WTC11 (cell line): ENCODE measurements around the gene MOXD1. TPM values are rescaled to one million over a fixed set of nuclear protein-coding genes. Genes with fewer than 3 reads are reported as not detected.

Experiments used
- ATAC-seq: fragments of 200-7000 bp; cut with Tn5 transposase; 2 replicates; pipeline ENCODE4 v1.10.0; 2021; ENCODE audit warnings: mild to moderate bottlenecking, moderate library complexity
- CTCF ChIA-PET: fragments of 300-600 bp; sonication (Branson Sonifier 250); formaldehyde crosslinking; loops from one replicate; lab custom pipeline; 2021; ENCODE audit warnings: antibody characterized with exemption; lab: Charles Lee
- POLR2A ChIA-PET: fragments of 350-600 bp; sonication (Branson Sonifier 250); formaldehyde crosslinking; loops from one replicate; lab custom pipeline; 2021; ENCODE audit warnings: antibody characterized with exemption; lab: Charles Lee
- DNase-seq: peaks from one replicate; pipeline ENCODE4 v3.0.0; 2021; ENCODE audit warnings: low spot score
- H3K27ac Mint-ChIP-seq: 2 replicates; pipeline ENCODE4 v1.8.0; 2021; ENCODE audit warnings: mixed read lengths
- H3K27me3 Mint-ChIP-seq: 2 replicates; pipeline ENCODE4 v1.8.0; 2021; ENCODE audit warnings: low read depth, mild to moderate bottlenecking, moderate library complexity, mixed read lengths
- H3K36me3 Mint-ChIP-seq: 2 replicates; pipeline ENCODE4 v1.8.0; 2021; ENCODE audit warnings: mixed read lengths
- H3K4me1 Mint-ChIP-seq: 2 replicates; pipeline ENCODE4 v1.8.0; 2022; ENCODE audit warnings: mixed read lengths
- H3K4me3 Mint-ChIP-seq: 2 replicates; pipeline ENCODE4 v1.8.0; 2021; ENCODE audit warnings: mild to moderate bottlenecking, moderate library complexity, mixed read lengths
- H3K9me3 Mint-ChIP-seq: 2 replicates; pipeline ENCODE4 v1.8.0; 2021; ENCODE audit warnings: mixed read lengths
- EMX1 ChIP-seq: fragments of 250-450 bp; sonication (Bioruptor Pico); IDR thresholded peaks from 2 replicates; pipeline ENCODE4 v1.8.0; 2021; ENCODE audit warnings: mild to moderate bottlenecking
- GABPB1 ChIP-seq: sonication (generic); formaldehyde crosslinking; IDR thresholded peaks from 2 replicates; pipeline ENCODE4 v1.8.1; 2023; ENCODE audit warnings: mild to moderate bottlenecking, missing genetic modification reagents
- GRHL2 ChIP-seq: fragments of 250-450 bp; sonication (Bioruptor Pico); IDR thresholded peaks from 2 replicates; pipeline ENCODE4 v1.8.0; 2022; ENCODE audit warnings: mild to moderate bottlenecking, moderate library complexity; ENCODE audit not compliant: insufficient replicate concordance, severe bottlenecking
- HMGA2 ChIP-seq: fragments of 250-450 bp; sonication (Bioruptor Pico); IDR thresholded peaks from 2 replicates; pipeline ENCODE4 v1.4.0; 2021; ENCODE audit warnings: mild to moderate bottlenecking, moderate library complexity
- KAT7 ChIP-seq: sonication (generic); formaldehyde crosslinking; IDR thresholded peaks from 2 replicates; pipeline ENCODE4 v1.8.1; 2023; ENCODE audit warnings: missing genetic modification reagents, mild to moderate bottlenecking, borderline replicate concordance
- NR1H2 ChIP-seq: sonication (generic); formaldehyde crosslinking; IDR thresholded peaks from 2 replicates; pipeline ENCODE4 v1.9.0; 2021; ENCODE audit warnings: mild to moderate bottlenecking, moderate library complexity, missing genetic modification reagents
- PRRX2 ChIP-seq: fragments of 250-450 bp; sonication (Bioruptor Pico); IDR thresholded peaks from 2 replicates; pipeline ENCODE4 v1.8.0; 2021; ENCODE audit warnings: mild to moderate bottlenecking
- RELA ChIP-seq: sonication (generic); formaldehyde crosslinking; IDR thresholded peaks from 2 replicates; pipeline ENCODE4 v1.8.1; 2022; ENCODE audit warnings: missing genetic modification reagents, mild to moderate bottlenecking, borderline replicate concordance
- SOX15 ChIP-seq: fragments of 250-450 bp; sonication (Bioruptor Pico); IDR thresholded peaks from 2 replicates; pipeline ENCODE4 v1.9.0; 2021; ENCODE audit warnings: mild to moderate bottlenecking
- SP1 ChIP-seq: sonication (generic); formaldehyde crosslinking; conservative IDR thresholded peaks from 2 replicates; pipeline ENCODE4 v1.8.1; 2022; ENCODE audit warnings: missing genetic modification reagents
- TP53 ChIP-seq: sonication (generic); formaldehyde crosslinking; IDR thresholded peaks from 2 replicates; pipeline ENCODE4 v1.8.1; 2023; ENCODE audit warnings: mild to moderate bottlenecking, missing genetic modification reagents
- USF1 ChIP-seq: sonication (generic); formaldehyde crosslinking; IDR thresholded peaks from 2 replicates; pipeline ENCODE4 v1.8.0; 2022; ENCODE audit warnings: mild to moderate bottlenecking, missing genetic modification reagents
- USF2 ChIP-seq: sonication (generic); formaldehyde crosslinking; IDR thresholded peaks from 2 replicates; pipeline ENCODE4 v1.8.1; 2023; ENCODE audit warnings: mild to moderate bottlenecking, missing genetic modification reagents, moderate library complexity
- ZMAT4 ChIP-seq: fragments of 250-450 bp; sonication (Bioruptor Pico); IDR thresholded peaks from 2 replicates; pipeline ENCODE4 v1.9.0; 2021; ENCODE audit warnings: mild to moderate bottlenecking
- ZNF138 ChIP-seq: sonication (generic); formaldehyde crosslinking; conservative IDR thresholded peaks from 2 replicates; pipeline ENCODE4 v1.8.1; 2022; ENCODE audit warnings: mild to moderate bottlenecking, moderate library complexity, missing genetic modification reagents
- ZNF263 ChIP-seq: sonication (generic); formaldehyde crosslinking; IDR thresholded peaks from 2 replicates; pipeline ENCODE4 v1.8.1; 2022; ENCODE audit warnings: low read depth, mild to moderate bottlenecking, moderate library complexity, missing genetic modification reagents
- ZNF423 ChIP-seq: fragments of 250-450 bp; sonication (Bioruptor Pico); IDR thresholded peaks from 2 replicates; pipeline ENCODE4 v2.1.2; 2022; ENCODE audit warnings: mild to moderate bottlenecking, moderate library complexity
- ZNF671 ChIP-seq: fragments of 250-450 bp; sonication (Bioruptor Pico); IDR thresholded peaks from 2 replicates; pipeline ENCODE4 v1.8.0; 2021; ENCODE audit warnings: mild to moderate bottlenecking
- total RNA-seq: library from RNA; stranded (reverse); gene quantifications from 3 replicates; pipeline ENCODE4 v1.2.3, GENCODE V29; 2021
- TF ChIP-seq, protein P1 (sequence below): sonication (generic); formaldehyde crosslinking; IDR thresholded peaks from 2 replicates; pipeline ENCODE4 v1.8.1; 2022; ENCODE audit warnings: mild to moderate bottlenecking, moderate library complexity, missing genetic modification reagents
- TF ChIP-seq, protein P2 (sequence below): fragments of 250-450 bp; sonication (Bioruptor Pico); IDR thresholded peaks from 2 replicates; pipeline ENCODE4 v2.1.2; 2022; ENCODE audit warnings: mild to moderate bottlenecking, moderate library complexity
- TF ChIP-seq, protein P3 (sequence below): sonication (generic); formaldehyde crosslinking; IDR thresholded peaks from 2 replicates; pipeline ENCODE4 v1.8.0; 2023; ENCODE audit warnings: missing genetic modification reagents, mild to moderate bottlenecking, borderline replicate concordance
- TF ChIP-seq, protein P4 (sequence below): fragments of 250-450 bp; sonication (Bioruptor Pico); IDR thresholded peaks from 2 replicates; pipeline ENCODE4 v1.9.0; 2021; ENCODE audit warnings: mild to moderate bottlenecking

MOXD1 gene
- total RNA-seq, 1 experiment from 2014 or later = 1.7 TPM

DNA sequence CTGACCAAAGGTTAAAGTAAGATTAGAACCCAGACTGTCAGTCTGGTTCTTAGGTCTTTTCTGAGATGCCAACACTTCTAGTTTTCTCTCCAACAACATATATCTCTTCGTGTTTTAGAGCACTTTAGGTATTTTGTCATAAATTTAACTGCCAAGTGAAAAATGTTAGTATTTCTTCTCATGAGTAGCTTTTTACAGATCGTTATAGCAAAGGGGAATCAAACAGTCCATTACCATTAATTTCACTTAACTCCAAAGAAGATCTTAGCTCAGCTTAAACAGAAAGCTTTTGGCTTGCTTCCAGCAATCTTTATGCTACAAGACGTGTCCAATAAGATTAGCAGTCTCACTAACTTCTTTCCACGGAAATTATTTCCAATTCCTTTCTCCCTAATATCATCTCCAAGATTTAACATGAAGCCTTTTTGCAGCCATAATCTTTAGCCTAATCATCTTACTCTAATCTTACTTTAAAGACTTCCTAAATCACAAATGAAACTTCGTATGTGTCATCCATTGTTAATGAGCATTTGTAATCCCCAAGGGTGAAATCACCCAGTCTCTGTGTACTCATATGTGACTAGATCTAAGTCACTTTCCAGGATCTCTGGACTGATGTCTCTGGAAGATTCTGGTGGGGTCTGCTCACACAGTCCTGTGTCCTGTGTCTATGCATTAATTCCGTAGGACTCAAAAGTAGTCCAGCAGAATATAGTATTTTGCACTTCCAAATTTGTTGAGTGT lies 38.7 kb downstream of the MOXD1 start:
- Mint-ChIP-seq H3K27me3 (no peaks in the 10 kb centered on the region), H3K36me3 (no peaks in the 10 kb centered on the region), H3K4me3 (no peak overlapping the region), H3K27ac (no peak overlapping the region), H3K4me1 (0 out of 2 replicates have a peak, but pooled peaks cover 2% of the 10 kb centered on the region), H3K9me3 (no peaks in the 10 kb centered on the region)
- ATAC-seq (no peak), DNase-seq (no peak)
- POLR2A ChIA-PET = no interaction called here
- CTCF ChIA-PET = no interaction called here
- TF ChIP-seq KAT7 (CRISPR knock-in tag) = no peak

DNA sequence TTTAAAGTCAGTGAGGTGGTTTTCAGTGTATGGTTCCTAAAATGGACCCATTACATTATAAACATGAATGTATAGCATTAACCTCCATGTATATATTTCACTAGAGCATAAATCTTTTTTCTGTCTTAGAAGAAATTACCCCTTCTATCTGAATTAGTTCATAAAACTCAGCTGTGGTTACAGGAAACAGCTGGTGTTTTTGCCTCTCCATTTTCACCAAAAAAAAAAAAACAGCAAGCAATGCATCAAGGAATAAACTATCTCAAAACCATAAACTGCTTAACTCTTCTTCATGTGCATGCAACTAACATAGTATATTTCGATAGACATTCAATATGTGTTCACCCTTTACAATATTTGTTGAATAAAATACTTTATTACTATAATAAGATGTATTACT lies 40.2 kb downstream of the MOXD1 start:
- no peak overlapping the region for H3K27ac Mint-ChIP-seq
- CTCF ChIA-PET = no interaction called here
- H3K9me3 Mint-ChIP-seq = no peaks in the 10 kb centered on the region
- no peaks in the 10 kb centered on the region for H3K36me3 Mint-ChIP-seq
- H3K27me3 Mint-ChIP-seq = no peaks in the 10 kb centered on the region
- no peak overlapping the region for H3K4me3 Mint-ChIP-seq
- DNase-seq (no peak), ATAC-seq (no peak)
- POLR2A ChIA-PET = no interaction called here
- 0 out of 2 replicates have a peak, but pooled peaks cover 2% of the 10 kb centered on the region for H3K4me1 Mint-ChIP-seq
- TF ChIP-seq ZMAT4 (no peak), PRRX2 (CRISPR knock-in tag) (no peak), SP1 (CRISPR knock-in tag) (no peak), NR1H2 (CRISPR knock-in tag) (no peak), RELA (CRISPR knock-in tag) (no peak), EMX1 (no peak), GRHL2 (no peak), ZNF138 (no peak), ZNF671 (CRISPR knock-in tag) (no peak), USF2 (no peak)
- TF ChIP-seq, protein P1, sequence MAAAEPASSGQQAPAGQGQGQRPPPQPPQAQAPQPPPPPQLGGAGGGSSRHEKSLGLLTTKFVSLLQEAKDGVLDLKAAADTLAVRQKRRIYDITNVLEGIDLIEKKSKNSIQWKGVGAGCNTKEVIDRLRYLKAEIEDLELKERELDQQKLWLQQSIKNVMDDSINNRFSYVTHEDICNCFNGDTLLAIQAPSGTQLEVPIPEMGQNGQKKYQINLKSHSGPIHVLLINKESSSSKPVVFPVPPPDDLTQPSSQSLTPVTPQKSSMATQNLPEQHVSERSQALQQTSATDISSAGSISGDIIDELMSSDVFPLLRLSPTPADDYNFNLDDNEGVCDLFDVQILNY (CRISPR knock-in tag) = no peak
- TF ChIP-seq, protein P2, sequence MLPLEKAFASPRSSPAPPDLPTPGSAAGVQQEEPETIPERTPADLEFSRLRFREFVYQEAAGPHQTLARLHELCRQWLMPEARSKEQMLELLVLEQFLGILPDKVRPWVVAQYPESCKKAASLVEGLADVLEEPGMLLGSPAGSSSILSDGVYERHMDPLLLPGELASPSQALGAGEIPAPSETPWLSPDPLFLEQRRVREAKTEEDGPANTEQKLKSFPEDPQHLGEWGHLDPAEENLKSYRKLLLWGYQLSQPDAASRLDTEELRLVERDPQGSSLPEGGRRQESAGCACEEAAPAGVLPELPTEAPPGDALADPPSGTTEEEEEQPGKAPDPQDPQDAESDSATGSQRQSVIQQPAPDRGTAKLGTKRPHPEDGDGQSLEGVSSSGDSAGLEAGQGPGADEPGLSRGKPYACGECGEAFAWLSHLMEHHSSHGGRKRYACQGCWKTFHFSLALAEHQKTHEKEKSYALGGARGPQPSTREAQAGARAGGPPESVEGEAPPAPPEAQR (CRISPR knock-in tag) = no peak

GRCh38 chr6:132359886-132360285 lies 41.4 kb downstream of the MOXD1 start:
- H3K4me3 Mint-ChIP-seq = no peak overlapping the region
- H3K4me1 Mint-ChIP-seq = peaks cover 4% of the 10 kb centered on the region; the same call in 1 of the 2 replicates
- H3K27ac Mint-ChIP-seq = no peak overlapping the region
- H3K27me3 Mint-ChIP-seq = no peaks in the 10 kb centered on the region
- H3K36me3 Mint-ChIP-seq = peaks cover 6% of the 10 kb centered on the region
- DNase-seq = no peak
- H3K9me3 Mint-ChIP-seq = peaks cover 6% of the 10 kb centered on the region
- ChIA-PET POLR2A (no interaction called here), CTCF (no interaction called here)
- no peak for ATAC-seq
- TF ChIP-seq, protein P3, sequence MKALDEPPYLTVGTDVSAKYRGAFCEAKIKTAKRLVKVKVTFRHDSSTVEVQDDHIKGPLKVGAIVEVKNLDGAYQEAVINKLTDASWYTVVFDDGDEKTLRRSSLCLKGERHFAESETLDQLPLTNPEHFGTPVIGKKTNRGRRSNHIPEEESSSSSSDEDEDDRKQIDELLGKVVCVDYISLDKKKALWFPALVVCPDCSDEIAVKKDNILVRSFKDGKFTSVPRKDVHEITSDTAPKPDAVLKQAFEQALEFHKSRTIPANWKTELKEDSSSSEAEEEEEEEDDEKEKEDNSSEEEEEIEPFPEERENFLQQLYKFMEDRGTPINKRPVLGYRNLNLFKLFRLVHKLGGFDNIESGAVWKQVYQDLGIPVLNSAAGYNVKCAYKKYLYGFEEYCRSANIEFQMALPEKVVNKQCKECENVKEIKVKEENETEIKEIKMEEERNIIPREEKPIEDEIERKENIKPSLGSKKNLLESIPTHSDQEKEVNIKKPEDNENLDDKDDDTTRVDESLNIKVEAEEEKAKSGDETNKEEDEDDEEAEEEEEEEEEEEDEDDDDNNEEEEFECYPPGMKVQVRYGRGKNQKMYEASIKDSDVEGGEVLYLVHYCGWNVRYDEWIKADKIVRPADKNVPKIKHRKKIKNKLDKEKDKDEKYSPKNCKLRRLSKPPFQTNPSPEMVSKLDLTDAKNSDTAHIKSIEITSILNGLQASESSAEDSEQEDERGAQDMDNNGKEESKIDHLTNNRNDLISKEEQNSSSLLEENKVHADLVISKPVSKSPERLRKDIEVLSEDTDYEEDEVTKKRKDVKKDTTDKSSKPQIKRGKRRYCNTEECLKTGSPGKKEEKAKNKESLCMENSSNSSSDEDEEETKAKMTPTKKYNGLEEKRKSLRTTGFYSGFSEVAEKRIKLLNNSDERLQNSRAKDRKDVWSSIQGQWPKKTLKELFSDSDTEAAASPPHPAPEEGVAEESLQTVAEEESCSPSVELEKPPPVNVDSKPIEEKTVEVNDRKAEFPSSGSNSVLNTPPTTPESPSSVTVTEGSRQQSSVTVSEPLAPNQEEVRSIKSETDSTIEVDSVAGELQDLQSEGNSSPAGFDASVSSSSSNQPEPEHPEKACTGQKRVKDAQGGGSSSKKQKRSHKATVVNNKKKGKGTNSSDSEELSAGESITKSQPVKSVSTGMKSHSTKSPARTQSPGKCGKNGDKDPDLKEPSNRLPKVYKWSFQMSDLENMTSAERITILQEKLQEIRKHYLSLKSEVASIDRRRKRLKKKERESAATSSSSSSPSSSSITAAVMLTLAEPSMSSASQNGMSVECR = no peak
- TF ChIP-seq TP53 (no peak), GRHL2 (no peak), ZNF423 (no peak), EMX1 (no peak), HMGA2 (CRISPR knock-in tag) (no peak), ZNF263 (CRISPR knock-in tag) (no peak), GABPB1 (CRISPR knock-in tag) (no peak), SOX15 (CRISPR knock-in tag) (no peak), USF1 (CRISPR knock-in tag) (no peak)
- TF ChIP-seq, protein P4, sequence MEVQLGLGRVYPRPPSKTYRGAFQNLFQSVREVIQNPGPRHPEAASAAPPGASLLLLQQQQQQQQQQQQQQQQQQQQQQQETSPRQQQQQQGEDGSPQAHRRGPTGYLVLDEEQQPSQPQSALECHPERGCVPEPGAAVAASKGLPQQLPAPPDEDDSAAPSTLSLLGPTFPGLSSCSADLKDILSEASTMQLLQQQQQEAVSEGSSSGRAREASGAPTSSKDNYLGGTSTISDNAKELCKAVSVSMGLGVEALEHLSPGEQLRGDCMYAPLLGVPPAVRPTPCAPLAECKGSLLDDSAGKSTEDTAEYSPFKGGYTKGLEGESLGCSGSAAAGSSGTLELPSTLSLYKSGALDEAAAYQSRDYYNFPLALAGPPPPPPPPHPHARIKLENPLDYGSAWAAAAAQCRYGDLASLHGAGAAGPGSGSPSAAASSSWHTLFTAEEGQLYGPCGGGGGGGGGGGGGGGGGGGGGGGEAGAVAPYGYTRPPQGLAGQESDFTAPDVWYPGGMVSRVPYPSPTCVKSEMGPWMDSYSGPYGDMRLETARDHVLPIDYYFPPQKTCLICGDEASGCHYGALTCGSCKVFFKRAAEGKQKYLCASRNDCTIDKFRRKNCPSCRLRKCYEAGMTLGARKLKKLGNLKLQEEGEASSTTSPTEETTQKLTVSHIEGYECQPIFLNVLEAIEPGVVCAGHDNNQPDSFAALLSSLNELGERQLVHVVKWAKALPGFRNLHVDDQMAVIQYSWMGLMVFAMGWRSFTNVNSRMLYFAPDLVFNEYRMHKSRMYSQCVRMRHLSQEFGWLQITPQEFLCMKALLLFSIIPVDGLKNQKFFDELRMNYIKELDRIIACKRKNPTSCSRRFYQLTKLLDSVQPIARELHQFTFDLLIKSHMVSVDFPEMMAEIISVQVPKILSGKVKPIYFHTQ (CRISPR knock-in tag) = no peak
